ENCODE data around the gene HSPA12A.

DNA sequence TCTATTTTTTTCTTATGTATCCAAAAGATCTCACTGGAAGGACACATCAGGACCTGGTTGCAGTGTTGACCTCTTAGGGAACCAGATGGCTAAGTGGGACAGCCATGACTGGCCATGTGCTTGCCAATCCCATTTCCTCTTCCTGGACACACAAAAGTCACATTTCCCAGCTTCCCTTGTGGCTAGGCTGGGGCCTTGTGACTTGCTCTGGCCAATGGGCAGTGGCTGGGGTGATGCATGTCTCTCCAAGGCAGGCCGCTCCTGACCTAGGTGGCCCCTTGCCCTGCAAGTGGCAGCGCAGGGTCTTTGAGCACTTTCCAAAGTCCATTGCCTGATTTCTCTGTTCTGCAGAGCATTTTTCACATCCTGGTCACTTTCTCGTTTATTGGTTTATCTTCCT lies 41.7 kb upstream of the HSPA12A start:
- TF ChIP-seq, protein P1, sequence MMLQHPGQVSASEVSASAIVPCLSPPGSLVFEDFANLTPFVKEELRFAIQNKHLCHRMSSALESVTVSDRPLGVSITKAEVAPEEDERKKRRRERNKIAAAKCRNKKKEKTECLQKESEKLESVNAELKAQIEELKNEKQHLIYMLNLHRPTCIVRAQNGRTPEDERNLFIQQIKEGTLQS (IDR thresholded peaks at IDR 0.05), result no peak
- TF ChIP-seq, protein P1 (CRISPR knock-in tag; conservative IDR thresholded peaks at IDR 0.05), result no peak
- no peak for TF ChIP-seq ADNP (tag; IDR thresholded peaks at IDR 0.05)
- TF ChIP-seq POLR2A (conservative IDR thresholded peaks at IDR 0.05), result no peak
- TF ChIP-seq, protein P2, sequence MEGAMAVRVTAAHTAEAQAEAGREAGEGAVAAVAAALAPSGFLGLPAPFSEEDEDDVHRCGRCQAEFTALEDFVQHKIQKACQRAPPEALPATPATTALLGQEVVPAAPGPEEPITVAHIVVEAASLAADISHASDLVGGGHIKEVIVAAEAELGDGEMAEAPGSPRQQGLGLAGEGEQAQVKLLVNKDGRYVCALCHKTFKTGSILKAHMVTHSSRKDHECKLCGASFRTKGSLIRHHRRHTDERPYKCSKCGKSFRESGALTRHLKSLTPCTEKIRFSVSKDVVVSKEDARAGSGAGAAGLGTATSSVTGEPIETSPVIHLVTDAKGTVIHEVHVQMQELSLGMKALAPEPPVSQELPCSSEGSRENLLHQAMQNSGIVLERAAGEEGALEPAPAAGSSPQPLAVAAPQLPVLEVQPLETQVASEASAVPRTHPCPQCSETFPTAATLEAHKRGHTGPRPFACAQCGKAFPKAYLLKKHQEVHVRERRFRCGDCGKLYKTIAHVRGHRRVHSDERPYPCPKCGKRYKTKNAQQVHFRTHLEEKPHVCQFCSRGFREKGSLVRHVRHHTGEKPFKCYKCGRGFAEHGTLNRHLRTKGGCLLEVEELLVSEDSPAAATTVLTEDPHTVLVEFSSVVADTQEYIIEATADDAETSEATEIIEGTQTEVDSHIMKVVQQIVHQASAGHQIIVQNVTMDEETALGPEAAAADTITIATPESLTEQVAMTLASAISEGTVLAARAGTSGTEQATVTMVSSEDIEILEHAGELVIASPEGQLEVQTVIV (CRISPR knock-in tag; IDR thresholded peaks at IDR 0.05; ENCODE audit: borderline replicate concordance), result no peak
- TF ChIP-seq EGR1 (conservative IDR thresholded peaks at IDR 0.05), result no peak
- TF ChIP-seq MAFK (IDR thresholded peaks at IDR 0.05; ENCODE audit: low read length), result no peak
- TF ChIP-seq PRPF4 (IDR thresholded peaks at IDR 0.05; ENCODE audit: insufficient read depth, low read depth, low read length, poor library complexity, severe bottlenecking), result no peak
- TF ChIP-seq, protein P3, sequence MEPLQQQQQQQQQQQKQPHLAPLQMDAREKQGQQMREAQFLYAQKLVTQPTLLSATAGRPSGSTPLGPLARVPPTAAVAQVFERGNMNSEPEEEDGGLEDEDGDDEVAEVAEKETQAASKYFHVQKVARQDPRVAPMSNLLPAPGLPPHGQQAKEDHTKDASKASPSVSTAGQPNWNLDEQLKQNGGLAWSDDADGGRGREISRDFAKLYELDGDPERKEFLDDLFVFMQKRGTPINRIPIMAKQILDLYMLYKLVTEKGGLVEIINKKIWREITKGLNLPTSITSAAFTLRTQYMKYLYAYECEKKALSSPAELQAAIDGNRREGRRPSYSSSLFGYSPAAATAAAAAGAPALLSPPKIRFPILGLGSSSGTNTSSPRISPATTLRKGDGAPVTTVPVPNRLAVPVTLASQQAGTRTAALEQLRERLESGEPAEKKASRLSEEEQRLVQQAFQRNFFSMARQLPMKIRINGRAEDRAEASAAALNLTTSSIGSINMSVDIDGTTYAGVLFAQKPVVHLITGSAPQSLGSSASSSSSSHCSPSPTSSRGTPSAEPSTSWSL (CRISPR knock-in tag; IDR thresholded peaks at IDR 0.05; ENCODE audit: borderline replicate concordance), result no peak
- TF ChIP-seq RBBP5 (IDR thresholded peaks at IDR 0.05; ENCODE audit: borderline replicate concordance, insufficient read depth, low read length, poor library complexity, severe bottlenecking), result no peak
- no peak for TF ChIP-seq PTBP1 (IDR thresholded peaks at IDR 0.05; ENCODE audit: low read depth, low read length)
- no peak for TF ChIP-seq SNAPC5 (CRISPR knock-in tag; IDR thresholded peaks at IDR 0.05)
- TF ChIP-seq IRF2 (CRISPR knock-in tag; IDR thresholded peaks at IDR 0.05), result no peak
- no peak for TF ChIP-seq TAF15 (IDR thresholded peaks at IDR 0.05; ENCODE audit: low read depth, low read length)
- TF ChIP-seq, protein P4, sequence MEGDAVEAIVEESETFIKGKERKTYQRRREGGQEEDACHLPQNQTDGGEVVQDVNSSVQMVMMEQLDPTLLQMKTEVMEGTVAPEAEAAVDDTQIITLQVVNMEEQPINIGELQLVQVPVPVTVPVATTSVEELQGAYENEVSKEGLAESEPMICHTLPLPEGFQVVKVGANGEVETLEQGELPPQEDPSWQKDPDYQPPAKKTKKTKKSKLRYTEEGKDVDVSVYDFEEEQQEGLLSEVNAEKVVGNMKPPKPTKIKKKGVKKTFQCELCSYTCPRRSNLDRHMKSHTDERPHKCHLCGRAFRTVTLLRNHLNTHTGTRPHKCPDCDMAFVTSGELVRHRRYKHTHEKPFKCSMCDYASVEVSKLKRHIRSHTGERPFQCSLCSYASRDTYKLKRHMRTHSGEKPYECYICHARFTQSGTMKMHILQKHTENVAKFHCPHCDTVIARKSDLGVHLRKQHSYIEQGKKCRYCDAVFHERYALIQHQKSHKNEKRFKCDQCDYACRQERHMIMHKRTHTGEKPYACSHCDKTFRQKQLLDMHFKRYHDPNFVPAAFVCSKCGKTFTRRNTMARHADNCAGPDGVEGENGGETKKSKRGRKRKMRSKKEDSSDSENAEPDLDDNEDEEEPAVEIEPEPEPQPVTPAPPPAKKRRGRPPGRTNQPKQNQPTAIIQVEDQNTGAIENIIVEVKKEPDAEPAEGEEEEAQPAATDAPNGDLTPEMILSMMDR (IDR thresholded peaks at IDR 0.05 in 2 of 3, conservative IDR thresholded peaks at IDR 0.05 in 1 of 3; ENCODE audit: insufficient read depth in 2 of 3, low read depth in 1 of 3, low read length in 3 of 3), result no peak

Data from K562 (cell line).